HL-60 (cell line): ENCODE data around the gene PAX1.

Experiments used
- CTCF ChIP-seq: IDR thresholded peaks from one replicate; pipeline ENCODE4 v1.5.1; 2011; ENCODE audit warnings: low read length, control low read depth, inconsistent platforms; ENCODE audit not compliant: insufficient read depth
- POLR2AphosphoS5 ChIP-seq: IDR thresholded peaks from 2 replicates; pipeline ENCODE4 v1.6.1; 2012; ENCODE audit warnings: low read depth
- REST ChIP-seq: IDR thresholded peaks from 2 replicates; pipeline ENCODE4 v1.6.1; 2012; ENCODE audit warnings: low read depth; ENCODE audit not compliant: insufficient replicate concordance

- TF ChIP-seq CTCF (no peak), POLR2AphosphoS5 (no peak), REST (no peak)
Observed at GRCh38 chr20:21701171-21701876, 4.1 kb upstream of the PAX1 start.
